Smooth muscle cell (in vitro differentiated cells): ENCODE measurements around the gene CISTR. TPM values are rescaled to one million over a fixed set of nuclear protein-coding genes. Genes with fewer than 3 reads are reported as not detected.
A peak's percentile ranks its signal among the peaks of the same experiment; 100 is the strongest.

Experiments used
- DNase-seq: peaks from one replicate; lab custom pipeline; 2025; ENCODE audit not compliant: unreplicated experiment; lab: John Stamatoyannopoulos, UW
- H2AFZ ChIP-seq: fragments of 200-600 bp; sonication (generic); 2 replicates; pipeline ENCODE4 v1.6.0; 2016; ENCODE audit warnings: antibody characterized with exemption, low read depth, mild to moderate bottlenecking
- H3F3A ChIP-seq: fragments of 200-600 bp; sonication (generic); 2 replicates; pipeline ENCODE4 v1.6.0; 2017; ENCODE audit warnings: antibody characterized with exemption, low read depth
- H3K27ac ChIP-seq: fragments of 200-600 bp; sonication (generic); 2 replicates; pipeline ENCODE4 v1.5.1; 2016; ENCODE audit warnings: low read depth, mild to moderate bottlenecking
- H3K27me3 ChIP-seq: fragments of 200-600 bp; sonication (generic); 2 replicates; pipeline ENCODE4 v1.6.1; 2016; ENCODE audit warnings: low read depth, mild to moderate bottlenecking
- H3K36me3 ChIP-seq: fragments of 200-600 bp; sonication (generic); 2 replicates; pipeline ENCODE4 v1.5.1; 2016; ENCODE audit warnings: low read depth
- H3K4me1 ChIP-seq: fragments of 200-600 bp; sonication (generic); 2 replicates; pipeline ENCODE4 v1.5.1; 2016; ENCODE audit warnings: low read depth
- H3K4me2 ChIP-seq: fragments of 200-600 bp; sonication (generic); 2 replicates; pipeline ENCODE4 v1.6.0; 2016; ENCODE audit warnings: mild to moderate bottlenecking
- H3K4me3 ChIP-seq: fragments of 200-600 bp; sonication (generic); 2 replicates; pipeline ENCODE4 v1.5.1; 2016; ENCODE audit warnings: mild to moderate bottlenecking
- H3K79me2 ChIP-seq: fragments of 200-600 bp; sonication (generic); 2 replicates; pipeline ENCODE4 v1.6.0; 2016; ENCODE audit warnings: low read depth, mild to moderate bottlenecking
- H3K9ac ChIP-seq: fragments of 200-600 bp; sonication (generic); 2 replicates; pipeline ENCODE4 v1.6.0; 2016; ENCODE audit warnings: low read depth
- H3K9me3 ChIP-seq: fragments of 200-600 bp; sonication (generic); replicated peaks from 2 replicates; pipeline ENCODE4 v1.5.1; 2016; ENCODE audit warnings: low read depth
- H4K20me1 ChIP-seq: fragments of 200-600 bp; sonication (generic); 2 replicates; pipeline ENCODE4 v1.6.0; 2016; ENCODE audit warnings: low read depth
- CTCF ChIP-seq: fragments of 200-600 bp; sonication (generic); IDR thresholded peaks from 2 replicates; pipeline ENCODE4 v1.5.1; 2017; ENCODE audit warnings: borderline replicate concordance, mild to moderate bottlenecking, antibody characterized with exemption; ENCODE audit not compliant: insufficient read depth, poor library complexity, severe bottlenecking
- WGBS: methylation state at CpG from one replicate; pipeline ENCODE4 v1.1.7; 2016; ENCODE audit warnings: low lambda C conversion rate; 5-methylcytosine and 5-hydroxymethylcytosine counted together
- polyA plus RNA-seq: library from polyadenylated mRNA; unstranded; fragments of >200 nt; fragmentation: Nextera tagmentation; extraction: Ambion mirVana; gene quantifications from 2 replicates; pipeline ENCODE4 v1.2.1, GENCODE V29; 2016
- total RNA-seq: library from RNA; depleted of rRNA; stranded (reverse); fragments of >200 nt; gene quantifications from 2 replicates; pipeline ENCODE4 v1.2.3, GENCODE V29; 2014

CISTR gene
- total and polyA plus RNA-seq, 2 experiments from 2014 or later: not detected

- 2% methylated on average over 38 of the region's 38 CpGs for WGBS
- peaks cover 6% of the 10 kb centered on the region for H3K79me2 ChIP-seq
- H3K27me3 ChIP-seq: peaks cover 15% of the 10 kb centered on the region
- peak within 1 kb of the TSS; percentile 5 for H3K27ac ChIP-seq
- H2AFZ ChIP-seq: peak within 1 kb of the TSS; percentile 95
- no peaks in the 10 kb centered on the region for H3K9me3 ChIP-seq
- DNase-seq: peak; percentile 81
- H3K9ac ChIP-seq: peak within 1 kb of the TSS; percentile 83
- no peaks in the 10 kb centered on the region for H3F3A ChIP-seq
- H4K20me1 ChIP-seq: peaks cover 8% of the 10 kb centered on the region
- H3K4me1 ChIP-seq: peaks cover 4% of the 10 kb centered on the region
- peak within 1 kb of the TSS; percentile 82 for H3K4me3 ChIP-seq
- H3K36me3 ChIP-seq: no peaks in the 10 kb centered on the region
- no peak for TF ChIP-seq CTCF
- peak within 1 kb of the TSS; percentile 91 for H3K4me2 ChIP-seq
These were observed 24.3 kb downstream of the CISTR start, which contains the start of gene CALCOCO1 for GRCh38 chr12:53727310-53728041. TSS of gene CALCOCO1 (minus strand) at chr12:53727452. CDS start at chr12:53725242, 2,210 bp downstream.

- no peaks in the 10 kb centered on the region for H3K9me3 ChIP-seq
- DNase-seq: no peak
- H4K20me1 ChIP-seq: peaks cover 8% of the 10 kb centered on the region
- peak overlapping the region; percentile 83 for H3K9ac ChIP-seq
- H3K27ac ChIP-seq: peak overlapping the region; percentile 5
- peak overlapping the region; percentile 91 for H3K4me2 ChIP-seq
- peaks cover 6% of the 10 kb centered on the region for H3K79me2 ChIP-seq
- H3K4me1 ChIP-seq: peaks cover 4% of the 10 kb centered on the region
- H2AFZ ChIP-seq: peak overlapping the region; percentile 95
- H3K27me3 ChIP-seq: peaks cover 10% of the 10 kb centered on the region
- no peaks in the 10 kb centered on the region for H3F3A ChIP-seq
- peak overlapping the region; percentile 82 for H3K4me3 ChIP-seq
- no peak for TF ChIP-seq CTCF
- no peaks in the 10 kb centered on the region for H3K36me3 ChIP-seq
- WGBS: 5% methylated on average over 14 of the region's 15 CpGs
These were observed 24.9 kb downstream of the CISTR start for GRCh38 chr12:53726946-53727309.

GRCh38 chr12:53726341-53726740, 25.4 kb downstream of the CISTR start:
- Histone ChIP-seq H3K4me1 (peaks cover 4% of the 10 kb centered on the region), H4K20me1 (peaks cover 8% of the 10 kb centered on the region), H2AFZ (peak overlapping the region; percentile 95), H3K79me2 (peaks cover 6% of the 10 kb centered on the region), H3K4me2 (peak overlapping the region; percentile 91), H3F3A (no peaks in the 10 kb centered on the region), H3K9ac (peak overlapping the region; percentile 83), H3K36me3 (no peaks in the 10 kb centered on the region), H3K27ac (peak overlapping the region; percentile 5), H3K4me3 (peak overlapping the region; percentile 82), H3K9me3 (no peaks in the 10 kb centered on the region), H3K27me3 (peaks cover 4% of the 10 kb centered on the region)
- DNase-seq: no peak
- no peak for TF ChIP-seq CTCF
- WGBS: 54% methylated on average over 2 of the region's 2 CpGs
